Thyroid gland (tissue), 4 donors: ENCODE data around the gene BCL2L1. TPM values are rescaled to one million over a fixed set of nuclear protein-coding genes. Genes with fewer than 3 reads are reported as not detected.
"Not testable (repeated sequence)": the region's sequence is repeated elsewhere in the genome, so short reads cannot be mapped to it uniquely, and the experiment has no call there.

Experiments
- DNase-seq, 2 donors: peaks; one replicate each; pipeline ENCODE4 v3.0.0-alpha.2; 2019
- H3K27ac ChIP-seq, 3 donors: fragments of 200-600 bp; sonication (generic); 1 replicate in 2 of 3; 2 replicates in 1 of 3; pipeline ENCODE4 v1.5.1; 2016 to 2019; ENCODE audit warnings: mild to moderate bottlenecking in 1 of 3, moderate library complexity in 1 of 3
- H3K27me3 ChIP-seq: fragments of 200-600 bp; sonication (generic); one replicate; pipeline ENCODE4 v1.5.1; 2019
- H3K36me3 ChIP-seq, 2 donors: fragments of 200-600 bp; sonication (generic); one replicate each; pipeline ENCODE4 v1.5.1; 2016 to 2019
- H3K4me1 ChIP-seq, 2 donors: fragments of 200-600 bp; sonication (generic); one replicate each; pipeline ENCODE4 v1.5.1; 2017 to 2019
- H3K4me3 ChIP-seq, 3 donors: fragments of 200-600 bp; sonication (generic); replicated peaks in 1 of 3; 1 replicate in 2 of 3; 2 replicates in 1 of 3; pipeline ENCODE4 v1.5.1; 2016; ENCODE audit warnings: mild to moderate bottlenecking in 1 of 3
- H3K9me3 ChIP-seq: fragments of 200-600 bp; sonication (generic); one replicate; pipeline ENCODE4 v1.5.1; 2017
- POLR2A ChIP-seq, 2 donors: fragments of 450-650 bp; IDR thresholded peaks; one replicate each; pipeline ENCODE4 v1.6.1; 2017; ENCODE audit warnings: antibody characterized with exemption in 2 of 2, mild to moderate bottlenecking in 2 of 2, moderate library complexity in 1 of 2
- WGBS, 2 donors: methylation state at CpG; one replicate each; pipeline ENCODE4 v1.1.5; 2017; 5-methylcytosine and 5-hydroxymethylcytosine counted together
- intact Hi-C: fragments of 100-400 bp; cut with DNase I; formaldehyde crosslinking; loops from one replicate; pipeline ENCODE4 v1.15.1; 2023
- total RNA-seq, 4 donors: library from RNA; depleted of rRNA; stranded (reverse); fragments of >200 nt; gene quantifications; one replicate each; pipeline ENCODE4 v1.2.3, GENCODE V29; 2016
- TF ChIP-seq, protein P1 (sequence below), 6 experiments: fragments of 200-600 bp in 3 of 6; fragments of 450-650 bp in 3 of 6; sonication (generic) in 3 of 6; IDR thresholded peaks; one replicate each; pipeline ENCODE4 v1.5.1; 2016 to 2019; ENCODE audit warnings: antibody characterized with exemption in 6 of 6, mild to moderate bottlenecking in 2 of 6, inconsistent platforms in 1 of 6, moderate library complexity in 1 of 6

BCL2L1 gene
- total RNA-seq, 4 donors from 2014 or later: 110 to 154 (median 125) TPM

GRCh38 chr20:31751126-31751525, 28.5 kb upstream of the BCL2L1 start:
- no peaks in the 10 kb centered on the region for H3K36me3 ChIP-seq
- no peaks in the 10 kb centered on the region for H3K27me3 ChIP-seq
- no peaks in the 10 kb centered on the region for H3K9me3 ChIP-seq
- H3K27ac ChIP-seq: no peak overlapping the region
- TF ChIP-seq, protein P1, sequence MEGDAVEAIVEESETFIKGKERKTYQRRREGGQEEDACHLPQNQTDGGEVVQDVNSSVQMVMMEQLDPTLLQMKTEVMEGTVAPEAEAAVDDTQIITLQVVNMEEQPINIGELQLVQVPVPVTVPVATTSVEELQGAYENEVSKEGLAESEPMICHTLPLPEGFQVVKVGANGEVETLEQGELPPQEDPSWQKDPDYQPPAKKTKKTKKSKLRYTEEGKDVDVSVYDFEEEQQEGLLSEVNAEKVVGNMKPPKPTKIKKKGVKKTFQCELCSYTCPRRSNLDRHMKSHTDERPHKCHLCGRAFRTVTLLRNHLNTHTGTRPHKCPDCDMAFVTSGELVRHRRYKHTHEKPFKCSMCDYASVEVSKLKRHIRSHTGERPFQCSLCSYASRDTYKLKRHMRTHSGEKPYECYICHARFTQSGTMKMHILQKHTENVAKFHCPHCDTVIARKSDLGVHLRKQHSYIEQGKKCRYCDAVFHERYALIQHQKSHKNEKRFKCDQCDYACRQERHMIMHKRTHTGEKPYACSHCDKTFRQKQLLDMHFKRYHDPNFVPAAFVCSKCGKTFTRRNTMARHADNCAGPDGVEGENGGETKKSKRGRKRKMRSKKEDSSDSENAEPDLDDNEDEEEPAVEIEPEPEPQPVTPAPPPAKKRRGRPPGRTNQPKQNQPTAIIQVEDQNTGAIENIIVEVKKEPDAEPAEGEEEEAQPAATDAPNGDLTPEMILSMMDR (IDR thresholded peaks at IDR 0.05): no peak
- TF ChIP-seq POLR2A (IDR thresholded peaks at IDR 0.05): no peak
- no peaks in the 10 kb centered on the region for H3K4me1 ChIP-seq
- no peak for DNase-seq
- 57 to 60% methylated on average over 1 of the region's 1 CpG for WGBS, 2 donors
- intact Hi-C loops: no loop called here
- no peak overlapping the region for H3K4me3 ChIP-seq

DNA sequence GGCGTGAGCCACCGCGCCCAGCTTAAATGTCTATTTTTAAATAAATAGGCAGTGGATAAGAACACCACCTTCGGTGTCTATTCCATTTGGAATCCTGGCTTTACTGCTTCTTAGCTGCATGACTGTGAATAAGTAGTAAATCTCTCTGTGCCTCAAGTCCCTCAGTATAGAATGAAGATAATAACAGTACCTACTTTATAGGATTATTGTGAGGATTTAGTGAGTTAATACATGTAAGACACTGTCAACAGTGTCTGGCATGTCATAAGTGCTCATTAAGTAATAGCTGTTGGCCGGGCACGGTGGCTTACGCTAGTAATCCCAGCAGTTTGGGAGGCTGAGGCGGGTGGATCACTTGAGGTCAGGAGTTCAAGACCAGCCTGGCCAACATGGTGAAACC, 26.6 kb upstream of the BCL2L1 start:
- no peak overlapping the region for H3K27ac ChIP-seq
- no peak for DNase-seq
- intact Hi-C loops: loop anchor here (10.0 kb wide), 1 partner anchor 86 kb away; no protein-coding TSS in a partner anchor
- no peaks in the 10 kb centered on the region for H3K9me3 ChIP-seq
- 95 to 99% methylated on average over 8 of the region's 8 CpGs for WGBS, 2 donors
- no peaks in the 10 kb centered on the region for H3K36me3 ChIP-seq
- H3K4me1 ChIP-seq: no peaks in the 10 kb centered on the region
- TF ChIP-seq, protein P1 (IDR thresholded peaks at IDR 0.05): no peak
- no peak for TF ChIP-seq POLR2A (IDR thresholded peaks at IDR 0.05)
- H3K27me3 ChIP-seq: no peaks in the 10 kb centered on the region
- no peak overlapping the region for H3K4me3 ChIP-seq

GRCh38 chr20:31747640-31748039, 25.0 kb upstream of the BCL2L1 start:
- Histone ChIP-seq H3K4me1 (no peaks in the 10 kb centered on the region), H3K4me3 (no peak overlapping the region), H3K36me3 (no peaks in the 10 kb centered on the region), H3K27me3 (no peaks in the 10 kb centered on the region), H3K27ac (no peak overlapping the region), H3K9me3 (no peaks in the 10 kb centered on the region)
- DNase-seq: no peak
- 68 to 73% methylated on average over 5 of the region's 5 CpGs for WGBS, 2 donors
- TF ChIP-seq POLR2A (IDR thresholded peaks at IDR 0.05): no peak
- TF ChIP-seq, protein P1 (IDR thresholded peaks at IDR 0.05): no peak
- intact Hi-C loops: loop anchor here (10.0 kb wide), 1 partner anchor 87 kb away; no protein-coding TSS in a partner anchor

DNA sequence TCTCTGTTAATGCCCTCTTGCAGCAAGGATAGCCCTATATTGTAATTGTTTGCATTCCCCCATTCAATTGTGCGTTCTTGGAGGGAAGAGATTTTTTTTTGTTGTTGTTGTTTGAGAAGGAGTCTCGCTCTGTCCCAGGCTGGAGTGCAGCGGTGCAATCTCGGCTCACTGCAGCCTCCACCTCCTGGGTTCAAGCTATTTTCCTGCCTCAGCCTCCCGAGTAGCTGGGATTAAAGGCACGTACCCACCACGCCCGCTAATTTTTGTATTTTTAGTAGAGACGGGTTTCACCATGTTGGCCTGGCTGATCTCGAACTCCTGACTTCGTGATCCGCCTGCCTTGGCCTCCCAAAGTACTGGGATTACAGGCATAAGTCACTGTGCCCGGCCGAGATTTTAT, 24.4 kb upstream of the BCL2L1 start:
- 83 to 86% methylated on average over 14 of the region's 14 CpGs for WGBS, 2 donors
- not testable (repeated sequence) for DNase-seq, H3K4me1 ChIP-seq, H3K36me3 ChIP-seq, H3K9me3 ChIP-seq, H3K4me3 ChIP-seq, H3K27ac ChIP-seq, H3K27me3 ChIP-seq
- intact Hi-C loops: loop anchor here (10.0 kb wide), 1 partner anchor 88 kb away; no protein-coding TSS in a partner anchor

DNA sequence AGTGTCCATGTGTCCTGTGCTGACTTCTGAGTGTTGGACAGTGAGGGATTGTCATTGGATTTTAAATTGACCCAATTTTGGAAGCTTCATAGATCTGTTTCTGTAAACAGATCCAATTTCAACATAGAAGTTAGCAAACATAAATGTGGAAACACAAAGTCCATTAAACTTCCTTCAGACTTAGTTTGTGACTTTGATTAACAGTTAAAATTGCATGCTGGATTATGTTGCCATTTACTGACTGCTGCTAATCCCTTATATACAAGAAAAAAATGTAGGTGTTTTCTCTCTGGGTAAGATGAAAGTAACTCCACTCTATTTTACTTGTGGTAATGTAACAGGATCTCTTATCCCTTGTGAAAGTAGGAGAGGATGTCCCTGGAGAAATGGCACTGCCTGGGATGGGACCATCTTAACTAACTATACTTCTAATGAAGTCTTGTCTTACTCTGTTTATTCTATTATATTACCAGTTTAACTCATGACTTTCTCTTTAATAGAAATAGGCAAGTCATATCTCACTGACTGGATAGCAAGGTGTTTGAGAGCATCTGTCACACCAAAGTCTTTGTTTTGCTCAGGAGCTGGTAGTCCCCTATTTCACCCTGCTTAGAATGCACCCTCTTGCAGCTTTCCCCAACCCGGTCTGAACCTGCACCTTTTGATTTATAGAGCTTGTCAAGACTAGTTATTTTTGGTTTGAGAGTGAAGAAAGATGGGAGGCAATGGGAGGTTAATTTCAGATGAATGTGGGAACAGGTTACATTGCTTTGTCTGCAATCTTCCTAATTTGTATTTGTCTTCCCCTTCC, 23.6 kb upstream of the BCL2L1 start:
- DNase-seq: no peak
- no peaks in the 10 kb centered on the region for H3K4me1 ChIP-seq
- H3K27ac ChIP-seq: no peak overlapping the region
- no peaks in the 10 kb centered on the region for H3K27me3 ChIP-seq
- no peaks in the 10 kb centered on the region for H3K36me3 ChIP-seq
- intact Hi-C loops: loop anchor here (10.0 kb wide), 1 partner anchor 89 kb away; no protein-coding TSS in a partner anchor
- no peaks in the 10 kb centered on the region for H3K9me3 ChIP-seq
- 26 to 30% methylated on average over 1 of the region's 1 CpG for WGBS, 2 donors
- TF ChIP-seq, protein P1 (IDR thresholded peaks at IDR 0.05): no peak
- TF ChIP-seq POLR2A (IDR thresholded peaks at IDR 0.05): no peak
- no peak overlapping the region for H3K4me3 ChIP-seq
